HG02571 (cell line): ENCODE measurements around the gene CCDC12.

ENCODE experiments used
- ATAC-seq: cut with Tn5 transposase; IDR thresholded peaks from one replicate; pipeline ENCODE4 v1.9.1; 2021; ENCODE audit warnings: mild to moderate bottlenecking, moderate library complexity; ENCODE audit not compliant: unreplicated experiment

CCDC12 gene

DNA sequence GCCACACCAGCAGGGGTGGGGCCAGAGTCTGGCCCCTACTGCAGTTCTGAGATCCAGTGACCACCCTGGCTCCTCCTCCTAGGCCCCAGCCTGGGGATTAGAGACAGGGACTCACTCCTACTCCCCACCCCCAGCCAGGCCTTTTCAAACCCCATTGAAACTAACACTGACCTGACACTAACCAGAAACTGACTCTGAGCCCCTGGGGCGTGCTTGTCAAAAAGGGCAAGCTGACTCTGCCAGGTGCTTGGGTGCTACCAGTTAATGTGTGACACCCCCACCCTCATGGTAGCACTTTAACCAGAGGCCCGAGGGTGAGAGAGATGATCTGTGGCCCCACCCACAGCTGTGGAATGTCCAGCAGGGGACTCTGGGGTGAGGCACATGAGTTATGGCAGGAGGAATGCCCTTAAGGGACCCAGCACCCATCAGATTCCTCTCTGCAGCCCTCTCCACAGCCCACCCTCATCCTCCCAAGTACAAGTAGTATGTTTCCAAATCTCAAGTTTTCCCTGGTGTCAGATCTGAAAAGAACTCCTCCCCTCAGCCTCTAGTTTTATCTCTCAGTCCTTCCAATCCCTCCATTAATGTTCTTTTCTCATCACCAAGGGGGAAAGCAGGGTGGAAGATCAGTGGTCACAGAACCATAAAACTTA, 97.6 kb downstream of the CCDC12 start:
- ATAC-seq = no peak

GRCh38 chr3:46877406-46878125, 99.0 kb downstream of the CCDC12 start, which contains the start of gene PTH1R:
Gene PTH1R (plus strand): TSS chr3:46877721. CDS start chr3:46883560, 5,839 bp downstream.
- ATAC-seq = no peak

DNA sequence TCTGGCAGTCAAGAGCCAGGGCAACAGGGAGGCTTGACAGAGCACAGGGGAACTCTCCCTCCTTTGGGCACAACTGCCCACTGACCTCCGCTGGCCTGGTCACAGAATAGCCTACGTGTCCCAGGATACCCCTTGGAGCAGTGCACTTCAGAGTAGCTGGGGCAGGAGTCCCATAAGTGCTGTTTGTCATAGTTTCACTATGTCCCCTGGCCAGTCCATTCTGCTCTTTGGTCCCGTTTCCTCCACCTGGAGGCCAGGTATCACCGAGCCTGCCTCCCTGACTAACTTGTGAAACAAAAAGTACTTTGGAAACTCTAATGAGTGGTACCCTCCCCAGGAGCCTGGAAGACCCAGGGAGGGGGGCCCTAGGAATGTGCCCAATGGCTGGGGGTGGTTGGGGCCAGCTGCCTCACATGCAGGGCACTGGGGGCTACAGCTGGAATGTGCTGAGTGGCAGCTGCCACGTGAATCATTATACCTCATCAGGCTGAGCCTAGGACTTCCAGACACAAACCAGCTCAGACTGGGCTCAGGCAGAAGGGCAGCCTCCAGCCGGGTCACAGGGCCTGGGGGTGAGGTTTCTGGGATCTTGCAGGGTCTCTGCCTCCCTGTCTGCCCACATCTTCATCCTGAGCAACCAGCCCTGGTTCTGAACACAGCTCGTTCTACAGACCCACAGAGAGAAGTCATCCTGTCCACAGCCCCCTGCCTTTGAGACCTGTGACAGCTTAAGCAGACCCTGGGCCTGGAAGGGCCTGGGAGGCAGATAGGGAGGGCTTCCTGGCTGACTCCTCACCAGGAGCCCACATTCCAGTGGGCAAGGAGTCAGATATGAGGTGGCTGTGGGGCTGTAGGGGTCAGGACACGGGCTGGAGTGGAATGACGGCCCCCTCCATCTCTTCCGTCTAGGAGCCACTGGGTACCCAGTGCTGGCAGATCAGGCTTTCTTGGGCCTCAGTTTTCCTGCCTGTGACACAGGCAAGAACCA, 99.9 kb downstream of the CCDC12 start:
- no peak for ATAC-seq

- no peak for ATAC-seq
Observed at GRCh38 chr3:46875560-46875959, 101.0 kb downstream of the CCDC12 start.

GRCh38 chr3:46874430-46874829, 102.1 kb downstream of the CCDC12 start:
- no peak for ATAC-seq

DNA sequence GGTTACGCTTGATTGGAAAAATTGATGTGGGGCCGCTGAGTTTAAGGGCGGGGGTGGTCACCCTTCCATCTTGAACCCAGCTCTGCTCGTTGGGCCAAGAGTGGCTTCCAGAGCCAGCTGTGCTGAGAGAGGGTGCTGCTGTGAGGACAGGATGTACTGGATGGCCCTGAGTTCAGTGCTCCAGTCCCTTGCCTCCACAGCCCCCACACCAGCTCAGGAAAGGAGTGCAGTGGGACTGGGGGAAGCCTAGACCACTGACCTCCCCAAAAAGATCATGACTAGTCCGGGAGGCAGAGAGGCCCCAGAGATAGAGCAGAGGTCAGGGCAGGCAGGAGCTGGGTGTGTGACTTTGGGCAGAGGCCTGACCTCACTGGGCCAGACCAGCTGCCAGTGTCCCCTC, 103.0 kb downstream of the CCDC12 start:
- ATAC-seq = no peak
